Liver (tissue), 9 donors: Measurements from ENCODE around the gene NOS2. TPM values are rescaled to one million over a fixed set of nuclear protein-coding genes. Genes with fewer than 3 reads are reported as not detected.

Experiments used
- DNase-seq: peaks from one replicate; pipeline ENCODE4 v3.0.0-alpha.2; 2017; ENCODE audit warnings: low spot score
- H3K27ac ChIP-seq, 2 donors: one replicate each; pipeline ENCODE4 v1.7.0; 2013; ENCODE audit warnings: inconsistent platforms in 2 of 2, low read length in 2 of 2, control low read depth in 1 of 2, low read depth in 1 of 2, mild to moderate bottlenecking in 1 of 2
- H3K27me3 ChIP-seq, 4 donors: one replicate each; pipeline versions ENCODE4 v1.6.1 to v1.7.0; 2013; ENCODE audit warnings: low read length in 3 of 4, inconsistent platforms in 1 of 4, mild to moderate bottlenecking in 1 of 4, moderate library complexity in 1 of 4; ENCODE audit not compliant: control insufficient read depth in 4 of 4, insufficient read depth in 4 of 4
- H3K36me3 ChIP-seq, 4 donors: one replicate each; pipeline versions ENCODE4 v1.6.1 to v1.7.0; 2013; ENCODE audit warnings: low read length in 3 of 4, mild to moderate bottlenecking in 3 of 4, low read depth in 1 of 4, moderate library complexity in 1 of 4; ENCODE audit not compliant: control insufficient read depth in 4 of 4, insufficient read depth in 3 of 4
- H3K4me1 ChIP-seq, 4 donors: one replicate each; pipeline versions ENCODE4 v1.6.1 to v1.7.0; 2013; ENCODE audit warnings: low read length in 3 of 4, mild to moderate bottlenecking in 3 of 4, moderate library complexity in 1 of 4; ENCODE audit not compliant: control insufficient read depth in 4 of 4, insufficient read depth in 4 of 4
- H3K4me3 ChIP-seq, 3 donors: one replicate each; pipeline versions ENCODE4 v1.6.1 to v1.7.0; 2013; ENCODE audit warnings: low read length in 3 of 3, control low read depth in 1 of 3, low read depth in 1 of 3, mild to moderate bottlenecking in 1 of 3
- H3K9ac ChIP-seq, 2 donors: one replicate each; pipeline ENCODE4 v1.7.0; 2013; ENCODE audit warnings: low read length in 2 of 2, mild to moderate bottlenecking in 2 of 2, moderate library complexity in 2 of 2, control low read depth in 1 of 2, low read depth in 1 of 2
- H3K9me3 ChIP-seq, 4 donors: one replicate each; pipeline versions ENCODE4 v1.6.1 to v1.7.0; 2013; ENCODE audit warnings: low read length in 3 of 4; ENCODE audit not compliant: control insufficient read depth in 4 of 4
- FOXA2 ChIP-seq: IDR thresholded peaks from 2 replicates; pipeline ENCODE4 v1.6.1; 2016; ENCODE audit warnings: antibody characterized with exemption
- GABPA ChIP-seq, 2 donors: IDR thresholded peaks in 1 of 2; conservative IDR thresholded peaks in 1 of 2; 2 replicates each; pipeline ENCODE4 v1.6.1; 2016; ENCODE audit warnings: antibody characterized with exemption in 2 of 2, mild to moderate bottlenecking in 1 of 2, moderate library complexity in 1 of 2
- HNF4A ChIP-seq, 2 donors: conservative IDR thresholded peaks; 2 replicates each; pipeline ENCODE4 v1.6.1; 2016; ENCODE audit warnings: antibody characterized with exemption in 2 of 2, mild to moderate bottlenecking in 2 of 2
- HNF4G ChIP-seq: IDR thresholded peaks from 2 replicates; pipeline ENCODE4 v1.6.1; 2016; ENCODE audit warnings: antibody characterized with exemption
- JUND ChIP-seq, 2 donors: IDR thresholded peaks; 2 replicates each; pipeline ENCODE4 v1.6.1; 2016; ENCODE audit warnings: antibody characterized with exemption in 2 of 2
- NR2F2 ChIP-seq: IDR thresholded peaks from 2 replicates; pipeline ENCODE4 v1.6.1; 2016; ENCODE audit warnings: antibody characterized with exemption
- RAD21 ChIP-seq, 2 donors: IDR thresholded peaks; 2 replicates each; pipeline ENCODE4 v1.6.1; 2016; ENCODE audit warnings: antibody characterized with exemption in 2 of 2, mild to moderate bottlenecking in 2 of 2
- RXRA ChIP-seq, 2 donors: IDR thresholded peaks; 2 replicates each; pipeline ENCODE4 v1.6.1; 2017 to 2018; ENCODE audit warnings: antibody characterized with exemption in 2 of 2, mild to moderate bottlenecking in 1 of 2
- TAF1 ChIP-seq: conservative IDR thresholded peaks from 2 replicates; pipeline ENCODE4 v1.6.1; 2016; ENCODE audit warnings: antibody characterized with exemption, mild to moderate bottlenecking
- YY1 ChIP-seq: IDR thresholded peaks from 2 replicates; pipeline ENCODE4 v1.6.1; 2016; ENCODE audit warnings: antibody characterized with exemption, mild to moderate bottlenecking
- WGBS: extraction: QIAGEN DNeasy Blood & Tissue Kit; methylation state at CpG from one replicate; pipeline ENCODE4 v1.1.7; 2013; 5-methylcytosine and 5-hydroxymethylcytosine counted together
- polyA plus RNA-seq, 2 donors: library from polyadenylated mRNA; stranded (reverse) in 1 of 2; unstranded in 1 of 2; fragments of 200-250 nt in 1 of 2; fragments of >200 nt in 1 of 2; fragmentation: Nextera tagmentation in 1 of 2; extraction: Ambion mirVana in 1 of 2; gene quantifications; one replicate each; pipeline versions ENCODE4 v1.2.1 to v1.2.3, GENCODE V29; 2013 to 2015
- total RNA-seq, 2 donors: library from RNA; depleted of rRNA; stranded (reverse); fragments of >200 nt; gene quantifications; one replicate each; pipeline ENCODE4 v1.2.3, GENCODE V29; 2014
- TF ChIP-seq, protein P1 (sequence below): IDR thresholded peaks from 2 replicates; pipeline ENCODE4 v1.6.1; 2016; ENCODE audit warnings: antibody characterized with exemption, mild to moderate bottlenecking
- TF ChIP-seq, protein P2 (sequence below): IDR thresholded peaks from 2 replicates; pipeline ENCODE4 v1.6.1; 2016; ENCODE audit warnings: antibody characterized with exemption
- TF ChIP-seq, protein P3 (sequence below): IDR thresholded peaks from 2 replicates; pipeline ENCODE4 v1.6.1; 2016; ENCODE audit warnings: antibody characterized with exemption
- TF ChIP-seq, protein P4 (sequence below): IDR thresholded peaks from 2 replicates; pipeline ENCODE4 v1.6.1; 2016; ENCODE audit warnings: antibody characterized with exemption
- TF ChIP-seq, protein P5 (sequence below): fragments of 150-350 bp; IDR thresholded peaks from 2 replicates; pipeline ENCODE4 v1.5.1; 2017; ENCODE audit warnings: improper control_type of control experiment, low read depth, low read length; ENCODE audit not compliant: missing input control
- donor health status: healthy.
- donor health status: healthy.
- donor health status: healthy.
- donor health status: healthy.
- donor health status: healthy.

The NOS2 gene
- total and polyA plus RNA-seq, 4 donors: under 0.01 to 0.01 TPM; not detected in 2

DNA sequence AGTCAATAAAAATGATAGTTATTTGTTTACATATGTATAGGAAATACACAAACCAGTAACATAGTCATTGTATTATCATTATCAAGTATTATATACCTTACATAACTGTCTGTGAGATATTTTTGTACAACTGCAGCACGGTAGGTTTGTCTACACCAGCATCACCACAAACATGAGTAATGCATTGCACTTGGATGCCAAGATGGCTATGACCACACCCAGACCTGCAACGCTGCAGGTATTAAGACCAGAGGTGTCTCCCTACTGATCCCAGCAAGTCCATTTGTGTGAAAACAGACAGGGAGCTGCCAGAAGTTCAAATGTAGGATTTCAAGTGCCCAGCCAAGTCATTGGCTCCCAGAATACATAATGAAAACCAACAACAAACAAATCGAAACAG is 34.2 kb upstream of the NOS2 start:
- Histone ChIP-seq H3K27ac (no peak overlapping the region), H3K4me1 (peaks cover 4 to 21% (median 15%) of the 10 kb centered on the region in 4 donors), H3K4me3 (no peak overlapping the region), H3K9me3 (no peaks in the 10 kb centered on the region), H3K36me3 (no peaks in the 10 kb centered on the region), H3K9ac (no peak overlapping the region), H3K27me3 (no peaks in the 10 kb centered on the region)
- no peak for DNase-seq
- TF ChIP-seq, protein P1, sequence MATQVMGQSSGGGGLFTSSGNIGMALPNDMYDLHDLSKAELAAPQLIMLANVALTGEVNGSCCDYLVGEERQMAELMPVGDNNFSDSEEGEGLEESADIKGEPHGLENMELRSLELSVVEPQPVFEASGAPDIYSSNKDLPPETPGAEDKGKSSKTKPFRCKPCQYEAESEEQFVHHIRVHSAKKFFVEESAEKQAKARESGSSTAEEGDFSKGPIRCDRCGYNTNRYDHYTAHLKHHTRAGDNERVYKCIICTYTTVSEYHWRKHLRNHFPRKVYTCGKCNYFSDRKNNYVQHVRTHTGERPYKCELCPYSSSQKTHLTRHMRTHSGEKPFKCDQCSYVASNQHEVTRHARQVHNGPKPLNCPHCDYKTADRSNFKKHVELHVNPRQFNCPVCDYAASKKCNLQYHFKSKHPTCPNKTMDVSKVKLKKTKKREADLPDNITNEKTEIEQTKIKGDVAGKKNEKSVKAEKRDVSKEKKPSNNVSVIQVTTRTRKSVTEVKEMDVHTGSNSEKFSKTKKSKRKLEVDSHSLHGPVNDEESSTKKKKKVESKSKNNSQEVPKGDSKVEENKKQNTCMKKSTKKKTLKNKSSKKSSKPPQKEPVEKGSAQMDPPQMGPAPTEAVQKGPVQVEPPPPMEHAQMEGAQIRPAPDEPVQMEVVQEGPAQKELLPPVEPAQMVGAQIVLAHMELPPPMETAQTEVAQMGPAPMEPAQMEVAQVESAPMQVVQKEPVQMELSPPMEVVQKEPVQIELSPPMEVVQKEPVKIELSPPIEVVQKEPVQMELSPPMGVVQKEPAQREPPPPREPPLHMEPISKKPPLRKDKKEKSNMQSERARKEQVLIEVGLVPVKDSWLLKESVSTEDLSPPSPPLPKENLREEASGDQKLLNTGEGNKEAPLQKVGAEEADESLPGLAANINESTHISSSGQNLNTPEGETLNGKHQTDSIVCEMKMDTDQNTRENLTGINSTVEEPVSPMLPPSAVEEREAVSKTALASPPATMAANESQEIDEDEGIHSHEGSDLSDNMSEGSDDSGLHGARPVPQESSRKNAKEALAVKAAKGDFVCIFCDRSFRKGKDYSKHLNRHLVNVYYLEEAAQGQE: no peak
- no peak for TF ChIP-seq HNF4A (conservative IDR thresholded peaks at IDR 0.05)
- no peak for TF ChIP-seq HNF4G
- no peak for TF ChIP-seq TAF1
- TF ChIP-seq, protein P2, sequence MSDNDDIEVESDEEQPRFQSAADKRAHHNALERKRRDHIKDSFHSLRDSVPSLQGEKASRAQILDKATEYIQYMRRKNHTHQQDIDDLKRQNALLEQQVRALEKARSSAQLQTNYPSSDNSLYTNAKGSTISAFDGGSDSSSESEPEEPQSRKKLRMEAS: no peak
- no peak for TF ChIP-seq YY1
- TF ChIP-seq RAD21 (IDR thresholded peaks at IDR 0.05): no peak
- TF ChIP-seq FOXA2: no peak
- TF ChIP-seq GABPA (IDR thresholded peaks at IDR 0.05 in 1 of 2, conservative IDR thresholded peaks at IDR 0.05 in 1 of 2): no peak
- no peak for TF ChIP-seq NR2F2
- TF ChIP-seq, protein P3, sequence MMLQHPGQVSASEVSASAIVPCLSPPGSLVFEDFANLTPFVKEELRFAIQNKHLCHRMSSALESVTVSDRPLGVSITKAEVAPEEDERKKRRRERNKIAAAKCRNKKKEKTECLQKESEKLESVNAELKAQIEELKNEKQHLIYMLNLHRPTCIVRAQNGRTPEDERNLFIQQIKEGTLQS: no peak
- WGBS: 92% methylated on average over 3 of the region's 3 CpGs

DNA sequence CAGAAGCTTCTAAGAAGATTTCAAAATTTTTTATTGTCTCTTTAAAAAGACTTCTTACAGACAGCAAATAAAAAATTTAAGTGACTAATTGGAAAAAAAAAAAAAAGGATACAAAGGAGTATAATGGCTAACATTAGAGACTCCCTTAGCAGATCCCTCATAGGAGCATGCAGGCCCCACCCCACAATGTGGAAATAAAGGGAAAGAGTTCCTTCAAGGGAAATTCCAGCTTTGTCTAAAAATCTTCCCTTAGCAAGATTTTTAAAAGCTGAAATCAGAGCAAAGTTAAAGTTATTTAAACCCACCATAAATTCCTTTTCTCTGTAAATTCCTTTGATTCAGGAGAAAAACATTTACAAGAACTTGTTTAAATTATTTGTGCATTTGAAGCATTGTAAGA is 32.5 kb upstream of the NOS2 start:
- TF ChIP-seq JUND (IDR thresholded peaks at IDR 0.05): no peak
- TF ChIP-seq, protein P2: no peak
- TF ChIP-seq RXRA (IDR thresholded peaks at IDR 0.05): no peak
- TF ChIP-seq, protein P4, sequence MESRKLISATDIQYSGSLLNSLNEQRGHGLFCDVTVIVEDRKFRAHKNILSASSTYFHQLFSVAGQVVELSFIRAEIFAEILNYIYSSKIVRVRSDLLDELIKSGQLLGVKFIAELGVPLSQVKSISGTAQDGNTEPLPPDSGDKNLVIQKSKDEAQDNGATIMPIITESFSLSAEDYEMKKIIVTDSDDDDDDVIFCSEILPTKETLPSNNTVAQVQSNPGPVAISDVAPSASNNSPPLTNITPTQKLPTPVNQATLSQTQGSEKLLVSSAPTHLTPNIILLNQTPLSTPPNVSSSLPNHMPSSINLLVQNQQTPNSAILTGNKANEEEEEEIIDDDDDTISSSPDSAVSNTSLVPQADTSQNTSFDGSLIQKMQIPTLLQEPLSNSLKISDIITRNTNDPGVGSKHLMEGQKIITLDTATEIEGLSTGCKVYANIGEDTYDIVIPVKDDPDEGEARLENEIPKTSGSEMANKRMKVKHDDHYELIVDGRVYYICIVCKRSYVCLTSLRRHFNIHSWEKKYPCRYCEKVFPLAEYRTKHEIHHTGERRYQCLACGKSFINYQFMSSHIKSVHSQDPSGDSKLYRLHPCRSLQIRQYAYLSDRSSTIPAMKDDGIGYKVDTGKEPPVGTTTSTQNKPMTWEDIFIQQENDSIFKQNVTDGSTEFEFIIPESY: no peak
- TF ChIP-seq YY1: no peak
- TF ChIP-seq HNF4G: no peak
- no peak for TF ChIP-seq RAD21 (IDR thresholded peaks at IDR 0.05)
- TF ChIP-seq, protein P5, sequence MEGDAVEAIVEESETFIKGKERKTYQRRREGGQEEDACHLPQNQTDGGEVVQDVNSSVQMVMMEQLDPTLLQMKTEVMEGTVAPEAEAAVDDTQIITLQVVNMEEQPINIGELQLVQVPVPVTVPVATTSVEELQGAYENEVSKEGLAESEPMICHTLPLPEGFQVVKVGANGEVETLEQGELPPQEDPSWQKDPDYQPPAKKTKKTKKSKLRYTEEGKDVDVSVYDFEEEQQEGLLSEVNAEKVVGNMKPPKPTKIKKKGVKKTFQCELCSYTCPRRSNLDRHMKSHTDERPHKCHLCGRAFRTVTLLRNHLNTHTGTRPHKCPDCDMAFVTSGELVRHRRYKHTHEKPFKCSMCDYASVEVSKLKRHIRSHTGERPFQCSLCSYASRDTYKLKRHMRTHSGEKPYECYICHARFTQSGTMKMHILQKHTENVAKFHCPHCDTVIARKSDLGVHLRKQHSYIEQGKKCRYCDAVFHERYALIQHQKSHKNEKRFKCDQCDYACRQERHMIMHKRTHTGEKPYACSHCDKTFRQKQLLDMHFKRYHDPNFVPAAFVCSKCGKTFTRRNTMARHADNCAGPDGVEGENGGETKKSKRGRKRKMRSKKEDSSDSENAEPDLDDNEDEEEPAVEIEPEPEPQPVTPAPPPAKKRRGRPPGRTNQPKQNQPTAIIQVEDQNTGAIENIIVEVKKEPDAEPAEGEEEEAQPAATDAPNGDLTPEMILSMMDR: no peak
- no peak for TF ChIP-seq GABPA (IDR thresholded peaks at IDR 0.05 in 1 of 2, conservative IDR thresholded peaks at IDR 0.05 in 1 of 2)
- TF ChIP-seq NR2F2: no peak
- TF ChIP-seq HNF4A (conservative IDR thresholded peaks at IDR 0.05): no peak
- Histone ChIP-seq H3K9ac (no peak overlapping the region), H3K4me3 (no peak overlapping the region), H3K9me3 (no peaks in the 10 kb centered on the region), H3K27me3 (no peaks in the 10 kb centered on the region), H3K27ac (no peak overlapping the region), H3K36me3 (no peaks in the 10 kb centered on the region), H3K4me1 (peaks cover 4 to 20% (median 14%) of the 10 kb centered on the region in 4 donors)
- no peak for DNase-seq
